Measurements from ENCODE around the gene ETNK2.
A peak's percentile ranks its signal among the peaks of the same experiment; 100 is the strongest.

ETNK2 gene

GRCh38 chr1:204132718-204133117 is 19.1 kb downstream of the ETNK2 start:
- in situ Hi-C loops (cut with HindIII; ENCODE audit: low pct_ligation_motif_present, low pct_unique_long_range_greater_than_20kb, low sequenced_read_pairs): loop anchor here (25.0 kb wide), 1 partner anchor 270 kb away; the partner anchor contains the start of gene SNRPE
- DNase-seq: no peak

- DNase-seq: no peak
- in situ Hi-C loops (cut with HindIII; ENCODE audit: low pct_ligation_motif_present, low pct_unique_long_range_greater_than_20kb, low sequenced_read_pairs): loop anchor here (25.0 kb wide), 1 partner anchor 270 kb away; the partner anchor contains the start of gene SNRPE
These were observed 19.9 kb downstream of the ETNK2 start for GRCh38 chr1:204131978-204132377.

- peak; percentile 83 for DNase-seq
- in situ Hi-C loops (cut with HindIII; ENCODE audit: low pct_ligation_motif_present, low pct_unique_long_range_greater_than_20kb, low sequenced_read_pairs): loop anchor here (25.0 kb wide), 1 partner anchor 269 kb away; the partner anchor contains the start of gene SNRPE
These were observed 20.6 kb downstream of the ETNK2 start for GRCh38 chr1:204130981-204131892.

- peak; percentile 16 for DNase-seq
- in situ Hi-C loops (cut with HindIII; ENCODE audit: low pct_ligation_motif_present, low pct_unique_long_range_greater_than_20kb, low sequenced_read_pairs): loop anchor here (25.0 kb wide), 1 partner anchor 268 kb away; the partner anchor contains the start of gene SNRPE
These were observed 21.7 kb downstream of the ETNK2 start for GRCh38 chr1:204130178-204130577.

GRCh38 chr1:204128964-204129896 is 22.6 kb downstream of the ETNK2 start:
- in situ Hi-C loops (cut with HindIII; ENCODE audit: low pct_ligation_motif_present, low pct_unique_long_range_greater_than_20kb, low sequenced_read_pairs): loop anchor here (25.0 kb wide), 1 partner anchor 267 kb away; the partner anchor contains the start of gene SNRPE
- peak; percentile 69 for DNase-seq

- in situ Hi-C loops (cut with HindIII; ENCODE audit: low pct_ligation_motif_present, low pct_unique_long_range_greater_than_20kb, low sequenced_read_pairs): loop anchor here (25.0 kb wide), 1 partner anchor 266 kb away; the partner anchor contains the start of gene SNRPE
- DNase-seq: no peak
These were observed 23.3 kb downstream of the ETNK2 start for GRCh38 chr1:204128464-204128963.

- DNase-seq: peak; percentile 70
- in situ Hi-C loops (cut with HindIII; ENCODE audit: low pct_ligation_motif_present, low pct_unique_long_range_greater_than_20kb, low sequenced_read_pairs): loop anchor here (25.0 kb wide), 1 partner anchor 265 kb away; the partner anchor contains the start of gene SNRPE
These were observed 24.1 kb downstream of the ETNK2 start for GRCh38 chr1:204127597-204128242.

GRCh38 chr1:204126956-204127355 is 24.9 kb downstream of the ETNK2 start:
- no peak for DNase-seq
- in situ Hi-C loops (cut with HindIII; ENCODE audit: low pct_ligation_motif_present, low pct_unique_long_range_greater_than_20kb, low sequenced_read_pairs): loop anchor here (25.0 kb wide), 1 partner anchor 265 kb away; the partner anchor contains the start of gene SNRPE

- in situ Hi-C loops (cut with HindIII; ENCODE audit: low pct_ligation_motif_present, low pct_unique_long_range_greater_than_20kb, low sequenced_read_pairs): loop anchor here (25.0 kb wide), 1 partner anchor 264 kb away; the partner anchor contains the start of gene SNRPE
- DNase-seq: no peak
These were observed 25.5 kb downstream of the ETNK2 start for GRCh38 chr1:204126386-204126785.

- DNase-seq: no peak
- in situ Hi-C loops (cut with HindIII; ENCODE audit: low pct_ligation_motif_present, low pct_unique_long_range_greater_than_20kb, low sequenced_read_pairs): loop anchor here (25.0 kb wide), 1 partner anchor 264 kb away; the partner anchor contains the start of gene SNRPE
These were observed 26.0 kb downstream of the ETNK2 start for GRCh38 chr1:204125759-204126351.

- in situ Hi-C loops (cut with HindIII; ENCODE audit: low pct_ligation_motif_present, low pct_unique_long_range_greater_than_20kb, low sequenced_read_pairs): loop anchor here (25.0 kb wide), 1 partner anchor 262 kb away; the partner anchor contains the start of gene SNRPE
- no peak for DNase-seq
These were observed 27.2 kb downstream of the ETNK2 start for GRCh38 chr1:204124639-204125038.

GRCh38 chr1:204123376-204123775 is 28.5 kb downstream of the ETNK2 start:
- in situ Hi-C loops (cut with HindIII; ENCODE audit: low pct_ligation_motif_present, low pct_unique_long_range_greater_than_20kb, low sequenced_read_pairs): no loop called here
- peak; percentile 16 for DNase-seq

- in situ Hi-C loops (cut with HindIII; ENCODE audit: low pct_ligation_motif_present, low pct_unique_long_range_greater_than_20kb, low sequenced_read_pairs): no loop called here
- no peak for DNase-seq
These were observed 29.8 kb downstream of the ETNK2 start for GRCh38 chr1:204121840-204122555.

- in situ Hi-C loops (cut with HindIII; ENCODE audit: low pct_ligation_motif_present, low pct_unique_long_range_greater_than_20kb, low sequenced_read_pairs): no loop called here
- no peak for DNase-seq
These were observed 35.3 kb downstream of the ETNK2 start for GRCh38 chr1:204116539-204116938.

GRCh38 chr1:204115116-204115515 is 36.7 kb downstream of the ETNK2 start:
- in situ Hi-C loops (cut with HindIII; ENCODE audit: low pct_ligation_motif_present, low pct_unique_long_range_greater_than_20kb, low sequenced_read_pairs): no loop called here
- no peak for DNase-seq

- in situ Hi-C loops (cut with HindIII; ENCODE audit: low pct_ligation_motif_present, low pct_unique_long_range_greater_than_20kb, low sequenced_read_pairs): no loop called here
These were observed 37.2 kb downstream of the ETNK2 start for GRCh38 chr1:204114606-204115005.

GRCh38 chr1:204113896-204114295 is 37.9 kb downstream of the ETNK2 start:
- in situ Hi-C loops (cut with HindIII; ENCODE audit: low pct_ligation_motif_present, low pct_unique_long_range_greater_than_20kb, low sequenced_read_pairs): no loop called here
- DNase-seq: no peak

More at GRCh38 chr1:204114606-204115005, 37.2 kb downstream of the ETNK2 start:
- DNase-seq: no peak
